K562 (cell line): ENCODE measurements around the gene HIVEP3. TPM values are rescaled to one million over a fixed set of nuclear protein-coding genes. Genes with fewer than 3 reads are reported as not detected.

Experiments
- ELF4 ChIP-seq: fragments of 450-650 bp; formaldehyde crosslinking; IDR thresholded peaks from 2 replicates; pipeline ENCODE4 v1.4.0; 2022; ENCODE audit warnings: missing genetic modification characterization
- FOXM1 ChIP-seq, 2 experiments: fragments of 450-650 bp in 1 of 2; sonication (generic) in 1 of 2; formaldehyde crosslinking in 1 of 2; IDR thresholded peaks; 2 replicates each; pipeline versions ENCODE4 v1.6.1 to v1.9.0; 2017 to 2022; ENCODE audit warnings: low read depth in 2 of 2, mild to moderate bottlenecking in 2 of 2, missing genetic modification reagents in 1 of 2, moderate library complexity in 1 of 2
- OTX1 ChIP-seq: fragments of 450-650 bp; formaldehyde crosslinking; IDR thresholded peaks from 2 replicates; pipeline ENCODE4 v1.4.0; 2022; ENCODE audit warnings: mild to moderate bottlenecking
- PHF20 ChIP-seq: fragments of 450-650 bp; IDR thresholded peaks from 2 replicates; pipeline ENCODE4 v1.6.1; 2018; ENCODE audit not compliant: partially characterized antibody
- RFX1 ChIP-seq: fragments of 450-650 bp; IDR thresholded peaks from 2 replicates; pipeline ENCODE4 v1.6.1; 2016; ENCODE audit warnings: mild to moderate bottlenecking, moderate library complexity
- RFX5 ChIP-seq: IDR thresholded peaks from 2 replicates; pipeline ENCODE4 v1.6.1; 2011; ENCODE audit warnings: low read depth, mild to moderate bottlenecking, improper control_type of control experiment, low read length
- SMARCA5 ChIP-seq: fragments of 450-650 bp; IDR thresholded peaks from 2 replicates; pipeline ENCODE4 v1.6.1; 2016
- SOX6 ChIP-seq: fragments of 450-650 bp; IDR thresholded peaks from 2 replicates; pipeline ENCODE4 v1.6.1; 2014; ENCODE audit warnings: mild to moderate bottlenecking
- SREBF2 ChIP-seq: sonication (generic); formaldehyde crosslinking; IDR thresholded peaks from 2 replicates; pipeline ENCODE4 v1.4.0; 2020; ENCODE audit warnings: mild to moderate bottlenecking, missing genetic modification reagents
- TCF7L2 ChIP-seq: fragments of 150-350 bp; IDR thresholded peaks from 2 replicates; pipeline ENCODE4 v1.6.1; 2016; ENCODE audit warnings: low read depth, mild to moderate bottlenecking, low read length, moderate library complexity
- ZNF121 ChIP-seq: sonication (generic); formaldehyde crosslinking; conservative IDR thresholded peaks from 2 replicates; pipeline ENCODE4 v1.8.0; 2022; ENCODE audit warnings: missing genetic modification reagents
- ZSCAN32 ChIP-seq: fragments of 450-650 bp; formaldehyde crosslinking; IDR thresholded peaks from 2 replicates; pipeline ENCODE4 v1.4.0; 2020; ENCODE audit warnings: mild to moderate bottlenecking, moderate library complexity
- polyA plus RNA-seq, 8 experiments: library from polyadenylated mRNA; depleted of rRNA in 4 of 8; stranded (reverse) in 5 of 8; unstranded in 3 of 8; fragments of >200 nt; fragmentation: Nextera tagmentation in 2 of 8; fragmentation: Illumina TruSeq in 1 of 8; extraction: Ambion mirVana in 2 of 8; extraction: Trizol in 1 of 8; gene quantifications; 2 replicates each; pipeline versions ENCODE4 v1.2.1 to v1.2.3, GENCODE V29; 2011 to 2014; ENCODE audit warnings: inconsistent platforms in 1 of 8, missing spikeins in 1 of 8
- total RNA-seq, 7 experiments: library from RNA; depleted of rRNA in 6 of 7; stranded (reverse); fragments of >200 nt in 6 of 7; fragmentation: Illumina TruSeq in 2 of 7; extraction: Trizol in 2 of 7; gene quantifications; 2 replicates each; pipeline versions ENCODE4 v1.2.1 to v1.2.3, GENCODE V29; 2011 to 2021; ENCODE audit warnings: low replicate concordance in 1 of 7
- TF ChIP-seq, protein P1 (sequence below): fragments of 250-450 bp; sonication (Bioruptor Pico); IDR thresholded peaks from 2 replicates; pipeline ENCODE4 v1.4.0; 2020
- TF ChIP-seq, protein P2 (sequence below), 2 experiments: fragments of 450-650 bp in 1 of 2; sonication (generic) in 1 of 2; formaldehyde crosslinking; conservative IDR thresholded peaks; 2 replicates each; pipeline versions ENCODE4 v1.4.0 to v1.8.1; 2020 to 2022; ENCODE audit warnings: mild to moderate bottlenecking in 1 of 2, missing genetic modification reagents in 1 of 2
- TF ChIP-seq, protein P3 (sequence below): fragments of 450-650 bp; formaldehyde crosslinking; IDR thresholded peaks from 2 replicates; pipeline ENCODE4 v1.4.0; 2022; ENCODE audit warnings: missing genetic modification characterization
- TF ChIP-seq, protein P4 (sequence below): fragments of 450-650 bp; formaldehyde crosslinking; conservative IDR thresholded peaks from 2 replicates; pipeline ENCODE4 v1.4.0; 2022; ENCODE audit warnings: mild to moderate bottlenecking, missing genetic modification characterization
- TF ChIP-seq, protein P5 (sequence below): sonication (generic); formaldehyde crosslinking; IDR thresholded peaks from 2 replicates; pipeline ENCODE4 v1.8.0; 2022; ENCODE audit warnings: missing genetic modification reagents, mild to moderate bottlenecking, borderline replicate concordance

HIVEP3 gene
- total and polyA plus RNA-seq, 9 of the 15 experiments (the other 6 are each of a cell fraction or from before 2014, with no cell fraction given), result 0.09 to 0.58 (median 0.34) TPM; not detected in 1

DNA sequence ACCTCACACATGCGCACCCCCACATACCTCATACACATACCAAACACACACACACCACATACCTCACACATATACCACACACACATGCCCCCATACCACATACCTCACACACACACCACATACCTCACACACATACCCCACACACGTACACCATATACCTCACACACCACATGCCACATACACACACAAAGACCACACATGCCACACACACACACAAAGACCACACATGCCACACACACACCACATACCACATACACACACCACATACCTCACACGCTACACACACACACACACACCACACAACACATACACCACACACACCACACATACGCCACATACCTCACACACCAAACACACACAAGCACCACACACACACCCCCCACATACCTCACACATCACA is 30.0 kb downstream of the HIVEP3 start (continued):
- TF ChIP-seq, protein P1, sequence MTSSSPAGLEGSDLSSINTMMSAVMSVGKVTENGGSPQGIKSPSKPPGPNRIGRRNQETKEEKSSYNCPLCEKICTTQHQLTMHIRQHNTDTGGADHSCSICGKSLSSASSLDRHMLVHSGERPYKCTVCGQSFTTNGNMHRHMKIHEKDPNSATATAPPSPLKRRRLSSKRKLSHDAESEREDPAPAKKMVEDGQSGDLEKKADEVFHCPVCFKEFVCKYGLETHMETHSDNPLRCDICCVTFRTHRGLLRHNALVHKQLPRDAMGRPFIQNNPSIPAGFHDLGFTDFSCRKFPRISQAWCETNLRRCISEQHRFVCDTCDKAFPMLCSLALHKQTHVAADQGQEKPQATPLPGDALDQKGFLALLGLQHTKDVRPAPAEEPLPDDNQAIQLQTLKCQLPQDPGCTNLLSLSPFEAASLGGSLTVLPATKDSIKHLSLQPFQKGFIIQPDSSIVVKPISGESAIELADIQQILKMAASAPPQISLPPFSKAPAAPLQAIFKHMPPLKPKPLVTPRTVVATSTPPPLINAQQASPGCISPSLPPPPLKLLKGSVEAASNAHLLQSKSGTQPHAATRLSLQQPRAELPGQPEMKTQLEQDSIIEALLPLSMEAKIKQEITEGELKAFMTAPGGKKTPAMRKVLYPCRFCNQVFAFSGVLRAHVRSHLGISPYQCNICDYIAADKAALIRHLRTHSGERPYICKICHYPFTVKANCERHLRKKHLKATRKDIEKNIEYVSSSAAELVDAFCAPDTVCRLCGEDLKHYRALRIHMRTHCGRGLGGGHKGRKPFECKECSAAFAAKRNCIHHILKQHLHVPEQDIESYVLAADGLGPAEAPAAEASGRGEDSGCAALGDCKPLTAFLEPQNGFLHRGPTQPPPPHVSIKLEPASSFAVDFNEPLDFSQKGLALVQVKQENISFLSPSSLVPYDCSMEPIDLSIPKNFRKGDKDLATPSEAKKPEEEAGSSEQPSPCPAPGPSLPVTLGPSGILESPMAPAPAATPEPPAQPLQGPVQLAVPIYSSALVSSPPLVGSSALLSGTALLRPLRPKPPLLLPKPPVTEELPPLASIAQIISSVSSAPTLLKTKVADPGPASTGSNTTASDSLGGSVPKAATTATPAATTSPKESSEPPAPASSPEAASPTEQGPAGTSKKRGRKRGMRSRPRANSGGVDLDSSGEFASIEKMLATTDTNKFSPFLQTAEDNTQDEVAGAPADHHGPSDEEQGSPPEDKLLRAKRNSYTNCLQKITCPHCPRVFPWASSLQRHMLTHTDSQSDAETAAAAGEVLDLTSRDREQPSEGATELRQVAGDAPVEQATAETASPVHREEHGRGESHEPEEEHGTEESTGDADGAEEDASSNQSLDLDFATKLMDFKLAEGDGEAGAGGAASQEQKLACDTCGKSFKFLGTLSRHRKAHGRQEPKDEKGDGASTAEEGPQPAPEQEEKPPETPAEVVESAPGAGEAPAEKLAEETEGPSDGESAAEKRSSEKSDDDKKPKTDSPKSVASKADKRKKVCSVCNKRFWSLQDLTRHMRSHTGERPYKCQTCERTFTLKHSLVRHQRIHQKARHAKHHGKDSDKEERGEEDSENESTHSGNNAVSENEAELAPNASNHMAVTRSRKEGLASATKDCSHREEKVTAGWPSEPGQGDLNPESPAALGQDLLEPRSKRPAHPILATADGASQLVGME (CRISPR knock-in tag), result no peak
- TF ChIP-seq ZNF121 (CRISPR knock-in tag) (no peak), ZSCAN32 (no peak), TCF7L2 (no peak), RFX5 (no peak), SOX6 (no peak), FOXM1 (IDR thresholded peaks at IDR 0.05; ENCODE audit: low read depth) (no peak), FOXM1 (CRISPR knock-in tag; IDR thresholded peaks at IDR 0.05; ENCODE audit: low read depth) (no peak), SREBF2 (no peak), SMARCA5 (no peak), ELF4 (CRISPR knock-in tag) (peak; percentile 76; the same call in 1 of the 2 replicates), RFX1 (no peak), OTX1 (peak; percentile 89; the same call in 1 of the 2 replicates), PHF20 (peak; percentile 31)
- TF ChIP-seq, protein P2, sequence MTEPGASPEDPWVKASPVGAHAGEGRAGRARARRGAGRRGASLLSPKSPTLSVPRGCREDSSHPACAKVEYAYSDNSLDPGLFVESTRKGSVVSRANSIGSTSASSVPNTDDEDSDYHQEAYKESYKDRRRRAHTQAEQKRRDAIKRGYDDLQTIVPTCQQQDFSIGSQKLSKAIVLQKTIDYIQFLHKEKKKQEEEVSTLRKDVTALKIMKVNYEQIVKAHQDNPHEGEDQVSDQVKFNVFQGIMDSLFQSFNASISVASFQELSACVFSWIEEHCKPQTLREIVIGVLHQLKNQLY (CRISPR knock-in tag; conservative IDR thresholded peaks at IDR 0.05), result no peak
- TF ChIP-seq, protein P3, sequence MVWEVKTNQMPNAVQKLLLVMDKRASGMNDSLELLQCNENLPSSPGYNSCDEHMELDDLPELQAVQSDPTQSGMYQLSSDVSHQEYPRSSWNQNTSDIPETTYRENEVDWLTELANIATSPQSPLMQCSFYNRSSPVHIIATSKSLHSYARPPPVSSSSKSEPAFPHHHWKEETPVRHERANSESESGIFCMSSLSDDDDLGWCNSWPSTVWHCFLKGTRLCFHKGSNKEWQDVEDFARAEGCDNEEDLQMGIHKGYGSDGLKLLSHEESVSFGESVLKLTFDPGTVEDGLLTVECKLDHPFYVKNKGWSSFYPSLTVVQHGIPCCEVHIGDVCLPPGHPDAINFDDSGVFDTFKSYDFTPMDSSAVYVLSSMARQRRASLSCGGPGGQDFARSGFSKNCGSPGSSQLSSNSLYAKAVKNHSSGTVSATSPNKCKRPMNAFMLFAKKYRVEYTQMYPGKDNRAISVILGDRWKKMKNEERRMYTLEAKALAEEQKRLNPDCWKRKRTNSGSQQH, result 0 out of 2 replicates have a peak, but pooled peaks have one; percentile 25
- TF ChIP-seq, protein P4, sequence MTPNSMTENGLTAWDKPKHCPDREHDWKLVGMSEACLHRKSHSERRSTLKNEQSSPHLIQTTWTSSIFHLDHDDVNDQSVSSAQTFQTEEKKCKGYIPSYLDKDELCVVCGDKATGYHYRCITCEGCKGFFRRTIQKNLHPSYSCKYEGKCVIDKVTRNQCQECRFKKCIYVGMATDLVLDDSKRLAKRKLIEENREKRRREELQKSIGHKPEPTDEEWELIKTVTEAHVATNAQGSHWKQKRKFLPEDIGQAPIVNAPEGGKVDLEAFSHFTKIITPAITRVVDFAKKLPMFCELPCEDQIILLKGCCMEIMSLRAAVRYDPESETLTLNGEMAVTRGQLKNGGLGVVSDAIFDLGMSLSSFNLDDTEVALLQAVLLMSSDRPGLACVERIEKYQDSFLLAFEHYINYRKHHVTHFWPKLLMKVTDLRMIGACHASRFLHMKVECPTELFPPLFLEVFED (CRISPR knock-in tag), result peak; percentile 61; the same call in 1 of the 2 replicates
- TF ChIP-seq, protein P5, sequence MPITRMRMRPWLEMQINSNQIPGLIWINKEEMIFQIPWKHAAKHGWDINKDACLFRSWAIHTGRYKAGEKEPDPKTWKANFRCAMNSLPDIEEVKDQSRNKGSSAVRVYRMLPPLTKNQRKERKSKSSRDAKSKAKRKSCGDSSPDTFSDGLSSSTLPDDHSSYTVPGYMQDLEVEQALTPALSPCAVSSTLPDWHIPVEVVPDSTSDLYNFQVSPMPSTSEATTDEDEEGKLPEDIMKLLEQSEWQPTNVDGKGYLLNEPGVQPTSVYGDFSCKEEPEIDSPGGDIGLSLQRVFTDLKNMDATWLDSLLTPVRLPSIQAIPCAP (CRISPR knock-in tag), result no peak
